Measurements from ENCODE around the gene PIP5K1B.

The PIP5K1B gene

GRCh38 chr9:68751556-68751955 is 46.5 kb downstream of the PIP5K1B start:
- no peak for DNase-seq (ENCODE audit: low read depth, low spot score)
- Histone ChIP-seq H3K9ac (ENCODE audit: insufficient read length, low read depth) (no peak overlapping the region), H3K4me3 (ENCODE audit: insufficient read length, low read depth) (no peak overlapping the region), H3K27me3 (ENCODE audit: insufficient read depth, insufficient read length) (no peaks in the 10 kb centered on the region), H3K36me3 (ENCODE audit: insufficient read depth, insufficient read length, low read length) (no peaks in the 10 kb centered on the region), H3K4me1 (ENCODE audit: insufficient read depth, insufficient read length) (no peaks in the 10 kb centered on the region), H3K9me3 (ENCODE audit: insufficient read depth, low read length) (no peaks in the 10 kb centered on the region)
- TF ChIP-seq SUZ12 (IDR thresholded peaks at IDR 0.05; ENCODE audit: extremely low read depth, insufficient read depth, insufficient read length): no peak
- TF ChIP-seq YY1 (IDR thresholded peaks at IDR 0.05; ENCODE audit: insufficient read depth, insufficient read length): no peak
- no peak for TF ChIP-seq ZNF274 (IDR thresholded peaks at IDR 0.05; ENCODE audit: low read depth, low read length)

DNA sequence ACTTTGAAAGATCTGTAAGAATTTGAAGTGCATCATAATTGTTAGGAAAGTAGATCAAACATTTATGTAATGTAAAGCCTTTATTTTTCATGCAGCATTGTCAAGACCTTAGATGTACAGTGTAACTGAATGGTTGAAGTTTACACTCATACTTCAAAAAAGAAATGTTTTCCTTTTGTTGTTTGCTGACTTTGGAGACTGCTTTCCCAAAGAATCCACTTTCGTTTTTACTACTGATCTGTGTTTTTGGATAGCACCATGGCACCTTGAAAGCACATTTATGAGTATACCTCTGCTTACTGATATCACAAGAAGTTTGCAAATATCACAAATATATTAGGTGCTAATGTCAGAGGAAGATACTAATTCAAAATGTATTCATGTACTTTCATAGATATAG is 50.0 kb downstream of the PIP5K1B start:
- no peak for DNase-seq (ENCODE audit: low read depth, low spot score)
- peaks cover 9% of the 10 kb centered on the region; the same call in 1 of the 2 replicates for H3K9me3 ChIP-seq (ENCODE audit: insufficient read depth, low read length)

GRCh38 chr9:68755752-68756151 is 50.7 kb downstream of the PIP5K1B start:
- TF ChIP-seq ZNF274 (IDR thresholded peaks at IDR 0.05; ENCODE audit: low read depth, low read length): no peak
- no peak for TF ChIP-seq YY1 (IDR thresholded peaks at IDR 0.05; ENCODE audit: insufficient read depth, insufficient read length)
- no peak for TF ChIP-seq SUZ12 (IDR thresholded peaks at IDR 0.05; ENCODE audit: extremely low read depth, insufficient read depth, insufficient read length)
- no peak overlapping the region for H3K9ac ChIP-seq (ENCODE audit: insufficient read length, low read depth)
- H3K27me3 ChIP-seq (ENCODE audit: insufficient read depth, insufficient read length): no peaks in the 10 kb centered on the region
- DNase-seq (ENCODE audit: low read depth, low spot score): no peak
- H3K4me1 ChIP-seq (ENCODE audit: insufficient read depth, insufficient read length): no peaks in the 10 kb centered on the region
- no peaks in the 10 kb centered on the region for H3K36me3 ChIP-seq (ENCODE audit: insufficient read depth, insufficient read length, low read length)
- H3K4me3 ChIP-seq (ENCODE audit: insufficient read length, low read depth): no peak overlapping the region
- peaks cover 9% of the 10 kb centered on the region; the same call in 1 of the 2 replicates for H3K9me3 ChIP-seq (ENCODE audit: insufficient read depth, low read length)

More for the DNA sequence above, 50.0 kb downstream of the PIP5K1B start:
- H3K36me3 ChIP-seq (ENCODE audit: insufficient read depth, insufficient read length, low read length): no peaks in the 10 kb centered on the region
- no peak overlapping the region for H3K9ac ChIP-seq (ENCODE audit: insufficient read length, low read depth)
- no peaks in the 10 kb centered on the region for H3K4me1 ChIP-seq (ENCODE audit: insufficient read depth, insufficient read length)
- H3K4me3 ChIP-seq (ENCODE audit: insufficient read length, low read depth): no peak overlapping the region
- no peaks in the 10 kb centered on the region for H3K27me3 ChIP-seq (ENCODE audit: insufficient read depth, insufficient read length)
- TF ChIP-seq ZNF274 (IDR thresholded peaks at IDR 0.05; ENCODE audit: low read depth, low read length): no peak
- TF ChIP-seq SUZ12 (IDR thresholded peaks at IDR 0.05; ENCODE audit: extremely low read depth, insufficient read depth, insufficient read length): no peak
- TF ChIP-seq YY1 (IDR thresholded peaks at IDR 0.05; ENCODE audit: insufficient read depth, insufficient read length): no peak

GRCh38 chr9:68759981-68760673 is 55.1 kb downstream of the PIP5K1B start:
- TF ChIP-seq SUZ12 (IDR thresholded peaks at IDR 0.05; ENCODE audit: extremely low read depth, insufficient read depth, insufficient read length) (no peak), YY1 (IDR thresholded peaks at IDR 0.05; ENCODE audit: insufficient read depth, insufficient read length) (no peak), ZNF274 (IDR thresholded peaks at IDR 0.05; ENCODE audit: low read depth, low read length) (no peak)
- DNase-seq (ENCODE audit: low read depth, low spot score): no peak
- no peaks in the 10 kb centered on the region for H3K36me3 ChIP-seq (ENCODE audit: insufficient read depth, insufficient read length, low read length)
- peaks cover 9% of the 10 kb centered on the region; the same call in 1 of the 2 replicates for H3K9me3 ChIP-seq (ENCODE audit: insufficient read depth, low read length)
- no peak overlapping the region for H3K9ac ChIP-seq (ENCODE audit: insufficient read length, low read depth)
- no peak overlapping the region for H3K4me3 ChIP-seq (ENCODE audit: insufficient read length, low read depth)
- H3K27me3 ChIP-seq (ENCODE audit: insufficient read depth, insufficient read length): no peaks in the 10 kb centered on the region
- H3K4me1 ChIP-seq (ENCODE audit: insufficient read depth, insufficient read length): no peaks in the 10 kb centered on the region

- TF ChIP-seq SUZ12 (IDR thresholded peaks at IDR 0.05; ENCODE audit: extremely low read depth, insufficient read depth, insufficient read length) (no peak), YY1 (IDR thresholded peaks at IDR 0.05; ENCODE audit: insufficient read depth, insufficient read length) (no peak)
- no peaks in the 10 kb centered on the region for H3K27me3 ChIP-seq (ENCODE audit: insufficient read depth, insufficient read length)
- peaks cover 9% of the 10 kb centered on the region; the same call in 1 of the 2 replicates for H3K9me3 ChIP-seq (ENCODE audit: insufficient read depth, low read length)
- no peak for DNase-seq (ENCODE audit: low read depth, low spot score)
- no peak overlapping the region for H3K4me3 ChIP-seq (ENCODE audit: insufficient read length, low read depth)
- H3K4me1 ChIP-seq (ENCODE audit: insufficient read depth, insufficient read length): no peaks in the 10 kb centered on the region
- H3K36me3 ChIP-seq (ENCODE audit: insufficient read depth, insufficient read length, low read length): no peaks in the 10 kb centered on the region
- no peak overlapping the region for H3K9ac ChIP-seq (ENCODE audit: insufficient read length, low read depth)
Observed at GRCh38 chr9:68760674-68761333, 55.8 kb downstream of the PIP5K1B start.

DNA sequence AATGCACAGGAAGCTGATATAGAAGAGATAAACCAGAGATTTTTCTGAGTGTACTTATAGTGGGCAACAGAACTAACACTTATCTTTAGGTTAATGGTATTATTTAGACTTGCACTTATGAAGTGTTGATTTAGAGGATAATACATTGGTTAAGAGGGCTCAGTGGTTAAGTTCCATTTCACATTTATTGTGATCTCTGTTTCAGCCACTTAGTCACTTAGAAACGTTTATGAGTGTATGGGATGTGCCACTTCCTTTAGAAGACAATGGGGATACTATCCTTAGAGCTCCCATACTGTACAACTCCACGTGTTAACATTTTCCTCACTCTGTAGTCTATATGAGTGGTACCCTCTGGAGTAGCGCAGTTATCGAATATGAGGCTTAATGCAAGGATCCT is 57.5 kb downstream of the PIP5K1B start:
- no peaks in the 10 kb centered on the region for H3K36me3 ChIP-seq (ENCODE audit: insufficient read depth, insufficient read length, low read length)
- no peaks in the 10 kb centered on the region for H3K27me3 ChIP-seq (ENCODE audit: insufficient read depth, insufficient read length)
- H3K4me3 ChIP-seq (ENCODE audit: insufficient read length, low read depth): no peak overlapping the region
- no peak for DNase-seq (ENCODE audit: low read depth, low spot score)
- TF ChIP-seq ZNF274 (IDR thresholded peaks at IDR 0.05; ENCODE audit: low read depth, low read length) (no peak), YY1 (IDR thresholded peaks at IDR 0.05; ENCODE audit: insufficient read depth, insufficient read length) (no peak), SUZ12 (IDR thresholded peaks at IDR 0.05; ENCODE audit: extremely low read depth, insufficient read depth, insufficient read length) (no peak)
- peaks cover 9% of the 10 kb centered on the region; the same call in 1 of the 2 replicates for H3K9me3 ChIP-seq (ENCODE audit: insufficient read depth, low read length)
- no peaks in the 10 kb centered on the region for H3K4me1 ChIP-seq (ENCODE audit: insufficient read depth, insufficient read length)
- H3K9ac ChIP-seq (ENCODE audit: insufficient read length, low read depth): no peak overlapping the region

DNA sequence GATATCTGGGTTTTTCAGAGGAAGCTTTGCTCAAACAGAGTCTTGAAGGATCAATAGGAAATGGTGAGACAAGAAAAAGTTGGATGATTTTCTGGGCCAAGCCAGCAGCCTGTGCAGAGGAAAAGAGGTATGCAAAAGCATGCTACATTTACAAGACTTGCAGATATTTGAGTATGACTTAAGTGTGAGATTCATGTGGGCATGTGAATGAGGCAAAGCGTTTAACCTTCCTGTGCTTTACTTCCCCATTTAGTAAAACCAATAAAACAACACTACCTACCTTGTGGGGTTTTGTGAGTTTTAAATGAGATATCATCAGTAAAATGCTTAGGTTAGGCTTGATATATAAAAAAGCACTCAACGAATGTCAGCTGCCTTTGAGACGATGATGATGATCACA is 58.1 kb downstream of the PIP5K1B start:
- Histone ChIP-seq H3K4me1 (ENCODE audit: insufficient read depth, insufficient read length) (no peaks in the 10 kb centered on the region), H3K27me3 (ENCODE audit: insufficient read depth, insufficient read length) (no peaks in the 10 kb centered on the region), H3K36me3 (ENCODE audit: insufficient read depth, insufficient read length, low read length) (no peaks in the 10 kb centered on the region), H3K9ac (ENCODE audit: insufficient read length, low read depth) (no peak overlapping the region), H3K9me3 (ENCODE audit: insufficient read depth, low read length) (peaks cover 9% of the 10 kb centered on the region; the same call in 1 of the 2 replicates), H3K4me3 (ENCODE audit: insufficient read length, low read depth) (no peak overlapping the region)
- TF ChIP-seq SUZ12 (IDR thresholded peaks at IDR 0.05; ENCODE audit: extremely low read depth, insufficient read depth, insufficient read length) (no peak), ZNF274 (IDR thresholded peaks at IDR 0.05; ENCODE audit: low read depth, low read length) (no peak), YY1 (IDR thresholded peaks at IDR 0.05; ENCODE audit: insufficient read depth, insufficient read length) (no peak)
- DNase-seq (ENCODE audit: low read depth, low spot score): no peak

Measured in NT2/D1 (cell line).